RWPE2 (cell line): ENCODE results near the gene PIGC.
A peak's percentile ranks its signal among the peaks of the same experiment; 100 is the strongest.

Experiments
- ATAC-seq: fragments of 200-7000 bp; cut with Tn5 transposase; 3 replicates; pipeline ENCODE4 v1.9.1; 2021; ENCODE audit warnings: low read depth
- DNase-seq: peaks from one replicate; pipeline ENCODE4 v3.0.0-alpha.2; 2020; ENCODE audit warnings: low spot score
- H3K27ac ChIP-seq: fragments of 450-650 bp; 2 replicates; pipeline ENCODE4 v1.5.1; 2017; ENCODE audit warnings: mild to moderate bottlenecking; ENCODE audit not compliant: poor library complexity, severe bottlenecking
- H3K27me3 ChIP-seq: fragments of 250-450 bp; sonication (Bioruptor Pico); 2 replicates; pipeline ENCODE4 v1.5.1; 2021; ENCODE audit warnings: mild to moderate bottlenecking, moderate library complexity; ENCODE audit not compliant: insufficient read depth, poor library complexity, severe bottlenecking
- H3K36me3 ChIP-seq: fragments of 250-450 bp; sonication (Bioruptor Pico); 2 replicates; pipeline ENCODE4 v1.5.1; 2020; ENCODE audit warnings: low read depth, mild to moderate bottlenecking, moderate library complexity
- H3K4me1 ChIP-seq: fragments of 250-450 bp; sonication (Bioruptor Pico); 2 replicates; pipeline ENCODE4 v1.5.1; 2021; ENCODE audit warnings: mild to moderate bottlenecking, moderate library complexity; ENCODE audit not compliant: insufficient read depth, poor library complexity, severe bottlenecking
- H3K4me3 ChIP-seq: fragments of 250-450 bp; sonication (Bioruptor Pico); 2 replicates; pipeline ENCODE4 v1.5.1; 2021; ENCODE audit warnings: mild to moderate bottlenecking, moderate library complexity; ENCODE audit not compliant: severe bottlenecking
- H3K9me3 ChIP-seq: fragments of 250-450 bp; sonication (Bioruptor Pico); 2 replicates; pipeline ENCODE4 v1.5.1; 2021; ENCODE audit warnings: mild to moderate bottlenecking, moderate library complexity; ENCODE audit not compliant: severe bottlenecking
- CTCF ChIP-seq: fragments of 450-650 bp; IDR thresholded peaks from one replicate; pipeline ENCODE4 v1.5.1; 2017; ENCODE audit warnings: mild to moderate bottlenecking, moderate library complexity; ENCODE audit not compliant: poor library complexity, severe bottlenecking

Gene PIGC

GRCh38 chr1:172486805-172487454, 43.1 kb upstream of the PIGC start:
- Histone ChIP-seq H3K27me3 (no peaks in the 10 kb centered on the region), H3K36me3 (no peaks in the 10 kb centered on the region), H3K4me3 (no peak overlapping the region), H3K4me1 (no peaks in the 10 kb centered on the region), H3K9me3 (no peaks in the 10 kb centered on the region), H3K27ac (no peak overlapping the region)
- ATAC-seq: no peak
- no peak for DNase-seq
- no peak for TF ChIP-seq CTCF

- Histone ChIP-seq H3K27me3 (no peaks in the 10 kb centered on the region), H3K27ac (no peak overlapping the region), H3K4me1 (no peaks in the 10 kb centered on the region), H3K36me3 (no peaks in the 10 kb centered on the region), H3K4me3 (no peak overlapping the region), H3K9me3 (no peaks in the 10 kb centered on the region)
- ATAC-seq: no peak
- no peak for DNase-seq
- TF ChIP-seq CTCF: no peak
Observed at GRCh38 chr1:172485626-172486025, 41.8 kb upstream of the PIGC start.

- H3K36me3 ChIP-seq: no peaks in the 10 kb centered on the region
- no peak overlapping the region for H3K27ac ChIP-seq
- no peak overlapping the region for H3K4me3 ChIP-seq
- no peaks in the 10 kb centered on the region for H3K9me3 ChIP-seq
- H3K4me1 ChIP-seq: no peaks in the 10 kb centered on the region
- no peaks in the 10 kb centered on the region for H3K27me3 ChIP-seq
- ATAC-seq (0 out of 3 replicates have a peak, but pooled peaks have one; percentile 25), DNase-seq (no peak)
- TF ChIP-seq CTCF: no peak
Observed at GRCh38 chr1:172484252-172484651, 40.4 kb upstream of the PIGC start.

- no peak for TF ChIP-seq CTCF
- DNase-seq (no peak), ATAC-seq (no peak)
- Histone ChIP-seq H3K4me3 (no peak overlapping the region), H3K36me3 (no peaks in the 10 kb centered on the region), H3K9me3 (no peaks in the 10 kb centered on the region), H3K27ac (no peak overlapping the region), H3K27me3 (no peaks in the 10 kb centered on the region), H3K4me1 (peaks cover under 1% of the 10 kb centered on the region)
Observed at GRCh38 chr1:172483448-172483847, 39.6 kb upstream of the PIGC start.

- H3K36me3 ChIP-seq: no peaks in the 10 kb centered on the region
- no peak overlapping the region for H3K4me3 ChIP-seq
- ATAC-seq: no peak
- H3K9me3 ChIP-seq: no peaks in the 10 kb centered on the region
- no peak for TF ChIP-seq CTCF
- no peak overlapping the region for H3K27ac ChIP-seq
- no peak for DNase-seq
- H3K4me1 ChIP-seq: peaks cover 9% of the 10 kb centered on the region
- H3K27me3 ChIP-seq: no peaks in the 10 kb centered on the region
Observed at GRCh38 chr1:172482044-172482443, 38.2 kb upstream of the PIGC start.
